GM12891 (cell line): Measurements from ENCODE around the gene NLRP5.
A peak's percentile ranks its signal among the peaks of the same experiment; 100 is the strongest.
"Not testable (repeated sequence)": the region's sequence is repeated elsewhere in the genome, so short reads cannot be mapped to it uniquely, and the experiment has no call there.

Experiments used
- DNase-seq: peaks from one replicate; pipeline ENCODE4 v3.0.0; 2011; ENCODE audit warnings: low spot score; ENCODE audit not compliant: insufficient read length
- FAIRE-seq: peaks from 2 replicates; lab custom pipeline; 2011; peaks lifted over from hg19 to GRCh38; lab: Jason Lieb, UNC
- PAX5 ChIP-seq: IDR thresholded peaks from 2 replicates; pipeline ENCODE4 v1.6.1; 2011; ENCODE audit warnings: low read length, moderate library complexity, mild to moderate bottlenecking; ENCODE audit not compliant: insufficient read depth, severe bottlenecking
- POLR2A ChIP-seq: IDR thresholded peaks from 2 replicates; pipeline ENCODE4 v1.6.1; 2011; ENCODE audit warnings: low read depth, low read length, control low read depth
- POLR2AphosphoS5 ChIP-seq: IDR thresholded peaks from 2 replicates; pipeline ENCODE4 v1.6.1; 2011; ENCODE audit warnings: low read depth, low read length, control low read depth
- POU2F2 ChIP-seq: IDR thresholded peaks from 2 replicates; pipeline ENCODE4 v1.6.1; 2011; ENCODE audit warnings: low read depth, mild to moderate bottlenecking, control low read depth, low read length, moderate library complexity
- SPI1 ChIP-seq: IDR thresholded peaks from 2 replicates; pipeline ENCODE4 v1.6.1; 2011; ENCODE audit warnings: low read depth, low read length, control low read depth
- TAF1 ChIP-seq: IDR thresholded peaks from 2 replicates; pipeline ENCODE4 v1.6.1; 2011; ENCODE audit warnings: low read depth, low read length, control low read depth

The NLRP5 gene

DNA sequence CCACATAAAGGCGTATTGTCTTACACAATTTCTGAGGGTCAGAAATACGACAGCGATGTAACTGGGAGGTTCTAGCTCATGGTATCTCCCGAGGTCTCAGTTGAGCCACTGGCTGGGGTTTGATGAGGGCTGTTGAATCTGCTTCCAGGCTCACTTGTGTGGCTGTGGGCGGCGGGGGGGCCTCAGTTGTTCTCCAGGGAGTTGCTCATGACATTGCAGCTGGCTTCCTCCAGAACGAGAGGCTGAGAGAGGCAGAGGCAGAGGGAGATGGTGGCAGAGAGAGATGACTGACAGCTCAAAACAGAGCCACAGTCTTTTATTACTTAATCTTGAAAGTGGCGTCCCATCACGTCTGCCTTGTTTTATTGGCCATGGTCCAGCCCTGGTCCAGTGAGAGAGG, 6.2 kb upstream of the NLRP5 start:
- TF ChIP-seq PAX5 = no peak
- no peak for TF ChIP-seq SPI1
- TF ChIP-seq TAF1 = no peak
- TF ChIP-seq POLR2AphosphoS5 = no peak
- no peak for TF ChIP-seq POLR2A
- TF ChIP-seq POU2F2 = no peak
- FAIRE-seq (no peak), DNase-seq (no peak)

DNA sequence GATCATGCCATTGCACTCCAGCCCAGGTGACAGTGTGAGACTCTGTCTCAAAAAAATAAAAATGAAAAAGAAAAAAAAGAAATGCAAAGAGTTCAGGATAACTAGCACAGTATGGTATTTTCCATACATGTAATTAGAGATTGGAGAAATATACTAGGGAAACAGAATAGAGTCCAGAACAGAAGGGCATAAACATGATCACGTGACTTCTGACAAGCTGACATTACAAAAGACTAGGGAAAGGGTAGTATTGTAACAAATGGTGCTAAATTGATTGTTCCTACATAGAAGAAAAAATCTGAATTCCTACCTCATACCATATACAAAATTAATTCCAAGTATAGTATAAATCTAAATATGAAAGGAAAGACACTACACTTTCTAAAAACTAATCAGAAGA, 1.3 kb upstream of the NLRP5 start:
- FAIRE-seq = no peak
- no peak for TF ChIP-seq POLR2AphosphoS5
- no peak for TF ChIP-seq SPI1
- TF ChIP-seq TAF1 = no peak
- TF ChIP-seq PAX5 = no peak
- TF ChIP-seq POU2F2 = no peak

DNA sequence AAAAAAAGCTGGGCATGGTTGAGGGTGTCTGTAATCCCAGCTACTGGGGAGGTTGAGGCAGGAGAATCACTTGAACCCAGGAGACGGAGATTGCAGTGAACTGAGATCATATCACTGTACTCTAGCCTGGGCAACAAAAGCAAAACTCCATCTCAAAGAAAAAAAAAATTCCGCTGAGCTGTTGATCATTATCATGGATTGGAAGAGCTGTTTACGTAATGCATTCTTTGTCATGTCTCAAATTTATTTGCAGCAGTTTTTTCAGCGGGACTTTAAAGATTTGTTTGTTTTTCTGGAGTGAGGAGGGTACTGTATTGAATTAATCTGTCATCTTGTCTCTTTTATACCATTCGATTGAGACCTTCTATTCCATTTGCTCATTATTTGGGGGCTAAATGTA, 4.3 kb downstream of the NLRP5 start:
- FAIRE-seq = no peak
- no peak for TF ChIP-seq POU2F2
- no peak for TF ChIP-seq POLR2AphosphoS5
- TF ChIP-seq TAF1 = no peak
- TF ChIP-seq SPI1 = no peak
- no peak for TF ChIP-seq POLR2A
- TF ChIP-seq PAX5 = no peak
- DNase-seq = no peak

More for the DNA sequence above, 1.3 kb upstream of the NLRP5 start:
- no peak for DNase-seq

DNA sequence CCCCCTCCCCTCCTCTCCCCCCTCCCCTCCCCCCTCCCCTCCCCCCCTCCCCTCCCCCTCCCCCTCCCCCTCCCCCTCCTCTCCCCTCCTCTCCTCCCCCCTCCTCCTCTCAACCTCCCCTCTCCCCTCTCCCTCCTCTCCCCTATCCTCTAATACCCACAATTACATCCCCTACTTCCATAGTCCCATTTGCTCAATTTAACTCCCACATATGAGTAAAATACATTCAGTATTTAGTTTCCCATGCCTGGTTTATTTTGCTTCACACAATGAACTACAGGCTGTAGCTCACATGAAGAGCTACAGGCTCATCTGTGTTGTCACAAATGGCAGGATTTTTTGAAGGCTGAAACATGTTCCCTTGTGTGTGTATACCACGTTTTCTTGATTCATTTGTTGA, 6.9 kb downstream of the NLRP5 start:
- TF ChIP-seq POLR2AphosphoS5 (no peak), PAX5 (no peak), POLR2A (no peak), POU2F2 (no peak), SPI1 (no peak), TAF1 (no peak)
- FAIRE-seq = no peak
- no peak for DNase-seq

DNA sequence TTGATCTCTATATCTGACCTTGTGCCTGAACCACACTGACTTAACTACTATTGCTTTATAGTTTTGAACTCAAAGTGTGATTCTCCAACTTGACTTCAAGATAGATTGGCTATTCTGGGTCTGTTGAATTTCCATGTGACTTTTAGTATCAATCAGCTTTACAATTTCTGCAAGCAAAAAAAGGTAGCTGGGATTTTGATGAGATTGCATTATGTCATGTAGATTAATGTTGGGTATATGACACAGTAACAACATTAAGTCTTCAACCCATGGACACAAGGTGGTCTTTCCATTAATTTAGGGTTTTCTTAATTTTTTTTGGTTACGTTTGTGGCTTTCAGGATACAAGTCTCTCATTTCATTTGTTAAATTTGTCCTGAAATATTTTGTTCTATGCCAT, 28.2 kb downstream of the NLRP5 start:
- no peak for DNase-seq
- FAIRE-seq = no peak
- no peak for TF ChIP-seq POU2F2
- TF ChIP-seq TAF1 = no peak
- no peak for TF ChIP-seq POLR2A
- no peak for TF ChIP-seq SPI1
- no peak for TF ChIP-seq POLR2AphosphoS5
- TF ChIP-seq PAX5 = no peak

DNA sequence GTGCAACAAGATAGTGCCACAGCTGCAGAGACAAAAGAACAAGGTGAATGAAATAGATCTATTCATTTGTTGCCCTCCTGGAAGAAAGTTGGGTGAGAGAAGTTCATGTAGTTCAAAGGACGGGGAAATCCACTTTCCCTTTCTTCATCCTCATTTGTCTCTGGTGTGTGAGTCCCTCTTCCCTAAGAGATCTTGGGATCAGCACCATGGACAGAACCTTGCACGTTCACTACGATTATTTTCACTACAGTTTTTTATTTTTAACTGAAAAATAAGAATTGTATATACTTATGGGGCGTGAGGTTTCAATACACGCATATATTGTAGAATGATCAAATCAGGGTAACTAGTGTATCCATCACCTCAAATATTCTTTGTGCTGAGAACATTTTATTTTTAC, 29.2 kb downstream of the NLRP5 start:
- no peak for FAIRE-seq
- TF ChIP-seq POLR2AphosphoS5 (no peak), POLR2A (no peak), TAF1 (no peak), PAX5 (no peak), POU2F2 (no peak), SPI1 (no peak)
- no peak for DNase-seq

DNA sequence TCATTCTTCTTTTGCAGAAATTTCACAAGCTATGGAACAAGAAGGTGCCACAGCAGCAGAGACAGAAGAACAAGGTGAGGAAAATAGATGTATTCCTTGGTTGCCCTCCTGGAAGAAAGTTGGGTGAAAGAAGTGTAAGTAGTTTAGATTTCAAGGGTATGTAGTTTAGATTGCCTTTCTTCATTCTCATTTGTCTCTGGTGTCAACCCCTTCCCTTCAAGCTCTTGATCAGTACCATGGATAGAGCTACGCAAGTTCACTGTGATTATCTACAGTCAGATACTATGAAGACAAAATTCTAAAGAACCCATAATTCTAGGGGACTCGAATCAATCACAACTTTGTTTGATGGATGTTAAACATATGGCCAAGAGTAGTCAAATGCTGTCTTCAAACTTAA, 32.8 kb downstream of the NLRP5 start:
- DNase-seq, FAIRE-seq: not testable (repeated sequence)

DNA sequence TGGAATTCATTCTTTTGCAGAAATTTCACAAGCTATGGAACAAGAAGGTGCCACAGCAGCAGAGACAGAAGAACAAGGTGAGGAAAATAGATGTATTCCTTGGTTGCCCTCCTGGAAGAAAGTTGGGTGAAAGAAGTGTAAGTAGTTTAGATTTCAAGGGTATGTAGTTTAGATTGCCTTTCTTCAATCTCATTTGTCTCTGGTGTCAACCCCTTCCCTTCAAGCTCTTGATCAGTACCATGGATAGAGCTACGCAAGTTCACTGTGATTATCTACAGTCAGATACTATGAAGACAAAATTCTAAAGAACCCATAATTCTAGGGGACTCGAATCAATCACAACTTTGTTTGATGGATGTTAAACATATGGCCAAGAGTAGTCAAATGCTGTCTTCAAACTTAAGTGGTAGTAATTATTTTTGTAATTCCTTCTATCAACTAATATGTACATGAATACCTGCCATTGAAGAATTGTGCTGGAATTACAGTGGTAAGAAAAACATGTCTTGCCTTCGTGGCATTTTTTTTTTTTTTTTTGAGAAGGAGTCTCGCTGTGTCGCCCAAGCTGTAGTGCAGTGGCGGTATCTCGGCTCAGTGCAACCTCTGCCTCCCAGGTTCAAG, 33.9 kb downstream of the NLRP5 start:
- not testable (repeated sequence) for DNase-seq, FAIRE-seq

DNA sequence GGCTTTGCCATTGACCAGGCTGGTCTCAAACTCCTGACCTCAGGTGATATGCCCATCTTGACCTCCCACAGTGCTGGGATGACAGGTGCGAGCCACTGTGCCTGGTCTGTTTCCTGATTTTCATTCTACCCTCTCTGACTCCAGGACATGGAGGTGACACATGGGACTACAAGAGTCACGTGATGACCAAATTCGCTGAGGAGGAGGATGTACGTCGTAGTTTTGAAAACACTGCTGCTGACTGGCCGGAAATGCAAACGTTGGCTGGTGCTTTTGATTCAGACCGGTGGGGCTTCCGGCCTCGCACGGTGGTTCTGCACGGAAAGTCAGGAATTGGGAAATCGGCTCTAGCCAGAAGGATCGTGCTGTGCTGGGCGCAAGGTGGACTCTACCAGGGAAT, 40.2 kb downstream of the NLRP5 start:
- TF ChIP-seq TAF1 = no peak
- FAIRE-seq = no peak

DNA sequence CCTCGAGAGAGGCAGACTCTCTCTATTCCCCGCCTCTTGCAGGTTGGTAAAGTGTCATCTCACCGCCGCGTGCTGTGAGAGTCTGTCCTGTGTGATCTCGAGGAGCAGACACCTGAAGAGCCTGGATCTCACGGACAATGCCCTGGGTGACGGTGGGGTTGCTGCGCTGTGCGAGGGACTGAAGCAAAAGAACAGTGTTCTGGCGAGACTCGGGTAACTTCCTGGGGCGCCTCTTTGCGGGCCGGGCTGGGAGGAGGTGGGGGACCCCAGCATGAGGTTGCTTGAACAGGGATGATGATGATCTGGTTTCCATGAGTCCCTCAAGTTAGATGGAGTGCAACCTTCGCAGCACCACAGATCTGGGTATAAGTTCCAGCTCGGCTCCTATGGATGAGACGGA, 67.0 kb downstream of the NLRP5 start:
- DNase-seq = no peak
- FAIRE-seq = no peak
- no peak for TF ChIP-seq TAF1
- TF ChIP-seq SPI1 = no peak
- no peak for TF ChIP-seq PAX5
- TF ChIP-seq POLR2AphosphoS5 = no peak
- TF ChIP-seq POU2F2 = no peak
- TF ChIP-seq POLR2A = no peak

More for the DNA sequence above, 40.2 kb downstream of the NLRP5 start:
- no peak for DNase-seq

DNA sequence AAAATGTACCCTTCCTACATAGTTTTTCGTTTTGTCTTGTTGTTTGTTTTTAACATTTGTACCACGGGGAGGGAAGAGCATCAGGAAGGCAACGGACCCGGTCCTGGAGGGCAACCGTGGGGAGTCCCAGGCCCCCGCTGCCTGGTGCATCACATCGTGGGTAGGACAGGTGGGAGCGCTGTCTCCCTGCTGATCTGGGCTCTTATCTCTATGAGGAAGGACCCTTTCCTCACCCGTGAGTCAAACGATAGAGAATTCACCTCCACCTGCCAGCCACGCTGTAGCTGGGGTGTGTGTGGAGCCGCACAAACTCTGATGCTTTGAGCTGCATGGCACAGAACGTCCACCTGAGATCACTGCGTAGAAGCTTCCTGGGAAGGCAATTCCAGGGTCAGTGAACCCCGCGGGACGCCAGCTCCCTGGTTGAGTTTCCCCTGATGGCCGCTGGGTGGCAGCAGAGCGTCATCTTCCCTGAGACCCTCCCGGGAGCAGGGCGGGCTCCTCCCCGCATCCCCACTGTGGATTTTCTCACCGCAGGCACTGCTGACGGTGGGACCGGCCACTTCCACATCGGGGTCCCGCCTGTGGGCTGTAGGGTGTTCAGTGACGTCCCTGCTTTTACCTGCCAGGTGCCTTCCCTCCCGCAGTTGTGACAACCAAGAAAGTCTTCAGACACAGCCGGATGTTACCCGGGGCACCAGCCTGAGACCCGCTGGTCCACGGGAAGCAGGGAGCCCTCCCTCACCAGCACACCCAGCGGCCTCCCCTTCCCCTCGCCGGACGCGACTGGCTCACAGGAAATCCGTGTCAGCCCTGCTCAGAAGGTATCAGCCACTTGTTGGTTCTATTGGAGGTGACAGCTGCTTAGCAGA, 79.8 kb downstream of the NLRP5 start:
- TF ChIP-seq TAF1 = no peak
- TF ChIP-seq POLR2AphosphoS5 = no peak
- TF ChIP-seq SPI1 = no peak
- no peak for TF ChIP-seq POLR2A
- peak; percentile 90 for FAIRE-seq
- peak; percentile 71 for DNase-seq
